ELR (cell line): ENCODE data around the gene LIM2.

Source experiments
- DNase-seq: peaks from one replicate; pipeline ENCODE4 v3.0.0-alpha.2; 2015; ENCODE audit warnings: low read depth

LIM2 gene

GRCh38 chr19:51339313-51339686, 48.5 kb downstream of the LIM2 start:
- no peak for DNase-seq

GRCh38 chr19:51338563-51339312, 49.0 kb downstream of the LIM2 start:
- DNase-seq: peak; percentile 79

- DNase-seq: no peak
These were observed 49.8 kb downstream of the LIM2 start for GRCh38 chr19:51337861-51338562.

GRCh38 chr19:51337141-51337860, 50.5 kb downstream of the LIM2 start:
- no peak for DNase-seq

- no peak for DNase-seq
These were observed 53.8 kb downstream of the LIM2 start for GRCh38 chr19:51333836-51334460.

GRCh38 chr19:51331716-51332115, 56.1 kb downstream of the LIM2 start:
- no peak for DNase-seq

GRCh38 chr19:51331193-51331592, 56.6 kb downstream of the LIM2 start:
- DNase-seq: no peak

GRCh38 chr19:51330366-51330765, 57.4 kb downstream of the LIM2 start:
- no peak for DNase-seq
